Panc1 (cell line): ENCODE results near the gene SYCE3. TPM values are rescaled to one million over a fixed set of nuclear protein-coding genes. Genes with fewer than 3 reads are reported as not detected.

ENCODE experiments used
- ATAC-seq: fragments of 200-7000 bp; cut with Tn5 transposase; 2 replicates; pipeline ENCODE4 v1.9.1; 2020; ENCODE audit warnings: mild to moderate bottlenecking, moderate library complexity
- BruUV-seq: library from RNA; stranded (reverse); fragments of 400-500 nt; replicated peaks from 2 replicates; lab custom pipeline; 2021; lab: Mats Ljungman, UMichigan
- CTCF ChIA-PET: fragments of 300-600 bp; sonication (Branson Sonifier 250); formaldehyde crosslinking; loops from one replicate; lab custom pipeline; 2022; ENCODE audit warnings: antibody characterized with exemption; lab: Charles Lee
- POLR2A ChIA-PET: fragments of 300-600 bp; sonication (Branson Sonifier 250); formaldehyde crosslinking; loops from one replicate; lab custom pipeline; 2022; ENCODE audit warnings: antibody characterized with exemption; lab: Charles Lee
- DNase-seq: peaks from one replicate; pipeline ENCODE4 v3.0.0-alpha.2; 2010; ENCODE audit warnings: low read depth, low spot score
- H3K27ac ChIP-seq: 2 replicates; pipeline ENCODE4 v1.5.1; 2011; ENCODE audit warnings: mild to moderate bottlenecking, low read length, inconsistent platforms
- H3K27me3 ChIP-seq: fragments of 200-500 bp; sonication (Bioruptor generic); 2 replicates; pipeline ENCODE4 v1.6.0; 2014; ENCODE audit warnings: low read length, inconsistent platforms; ENCODE audit not compliant: control insufficient read depth, insufficient read depth
- H3K36me3 ChIP-seq: fragments of 200-500 bp; sonication (Bioruptor generic); 2 replicates; pipeline ENCODE4 v1.5.1; 2014; ENCODE audit warnings: inconsistent platforms, mild to moderate bottlenecking, low read length, moderate library complexity; ENCODE audit not compliant: control insufficient read depth, insufficient read depth
- H3K4me1 ChIP-seq: 2 replicates; pipeline ENCODE4 v1.5.1; 2011; ENCODE audit warnings: inconsistent platforms, mild to moderate bottlenecking, low read length, moderate library complexity; ENCODE audit not compliant: control insufficient read depth, insufficient read depth
- H3K4me3 ChIP-seq, 2 experiments: 2 replicates each; pipeline ENCODE4 v1.5.1; 2011 to 2012; ENCODE audit warnings: low read depth in 2 of 2, low read length in 2 of 2, mild to moderate bottlenecking in 2 of 2, inconsistent platforms in 1 of 2, moderate library complexity in 1 of 2
- H3K9me3 ChIP-seq: fragments of 200-500 bp; sonication (Bioruptor generic); 2 replicates; pipeline ENCODE4 v1.5.1; 2014; ENCODE audit warnings: low read depth, mild to moderate bottlenecking, inconsistent platforms, low read length, moderate library complexity; ENCODE audit not compliant: control insufficient read depth, insufficient read depth
- CTCF ChIP-seq: fragments of 450-650 bp; IDR thresholded peaks from 2 replicates; pipeline ENCODE4 v1.5.1; 2017; ENCODE audit warnings: mild to moderate bottlenecking
- POLR2AphosphoS5 ChIP-seq: IDR thresholded peaks from 2 replicates; pipeline ENCODE4 v1.6.1; 2012; ENCODE audit warnings: mild to moderate bottlenecking, low read depth, low read length, moderate library complexity
- REST ChIP-seq, 2 experiments: IDR thresholded peaks; 2 replicates each; pipeline ENCODE4 v1.6.1; 2011 to 2012; ENCODE audit warnings: low read depth in 2 of 2, control low read depth in 1 of 2, low read length in 1 of 2, mild to moderate bottlenecking in 1 of 2, moderate library complexity in 1 of 2; ENCODE audit not compliant: insufficient read depth in 1 of 2
- SIN3A ChIP-seq: IDR thresholded peaks from 2 replicates; pipeline ENCODE4 v1.6.1; 2012; ENCODE audit warnings: low read depth, mild to moderate bottlenecking, low read length, moderate library complexity, borderline replicate concordance; ENCODE audit not compliant: insufficient read depth
- TCF7L2 ChIP-seq: IDR thresholded peaks from 2 replicates; pipeline ENCODE4 v1.6.1; 2011; ENCODE audit warnings: mild to moderate bottlenecking, low read depth, low read length, inconsistent platforms
- in situ Hi-C: cut with HindIII; loops from 2 replicates; pipeline ENCODE4 v1.10.0; 2016; ENCODE audit warnings: low sequenced_read_pairs, low pct_unique_long_range_greater_than_20kb
- intact Hi-C: fragments of 100-400 bp; cut with micrococcal nuclease; formaldehyde crosslinking; loops from one replicate; pipeline ENCODE4 v1.10.0; 2022; ENCODE audit not compliant: unreplicated experiment
- total RNA-seq: library from RNA; stranded (reverse); gene quantifications from one replicate; pipeline ENCODE4 v1.2.1, GENCODE V29; 2021; ENCODE audit not compliant: unreplicated experiment

The SYCE3 gene
- total RNA-seq, 1 experiment from 2014 or later = not detected

- BruUV-seq = no TSS peak
- Histone ChIP-seq H3K9me3 (no peaks in the 10 kb centered on the region), H3K27me3 (no peaks in the 10 kb centered on the region), H3K4me3 (no peak overlapping the region), H3K4me1 (peaks cover 3% of the 10 kb centered on the region; the same call in 1 of the 2 replicates), H3K36me3 (no peaks in the 10 kb centered on the region; the same call in 1 of the 2 replicates), H3K27ac (no peak overlapping the region)
- ChIA-PET POLR2A (interaction anchor here (0.6 kb wide), 2 partner anchors 14 to 64 kb away, joined by 3 to 10 read pairs; partner anchors contain the start of gene NCAPH2), CTCF (interaction anchor here (0.5 to 0.6 kb wide), 2 partner anchors 13 to 41 kb away, joined by 3 read pairs; partner anchors contain the start of gene SYCE3)
- intact Hi-C loops = no loop called here
- TF ChIP-seq POLR2AphosphoS5 = no peak
- no peak for TF ChIP-seq TCF7L2
- TF ChIP-seq SIN3A = no peak
- TF ChIP-seq CTCF = no peak
- TF ChIP-seq REST (IDR thresholded peaks at IDR 0.05; ENCODE audit: insufficient read depth in 1 of 2, low read depth in 2 of 2, low read length in 1 of 2) = no peak
- DNase-seq (no peak), ATAC-seq (no peak)
- in situ Hi-C loops = no loop called here
Measured at GRCh38 chr22:50522208-50522805, 40.4 kb downstream of the SYCE3 start.

GRCh38 chr22:50521710-50522109 lies 41.0 kb downstream of the SYCE3 start:
- intact Hi-C loops = no loop called here
- no peak for TF ChIP-seq POLR2AphosphoS5
- TF ChIP-seq SIN3A = no peak
- TF ChIP-seq REST (IDR thresholded peaks at IDR 0.05; ENCODE audit: insufficient read depth in 1 of 2, low read depth in 2 of 2, low read length in 1 of 2) = no peak
- TF ChIP-seq TCF7L2 = no peak
- no peak for TF ChIP-seq CTCF
- ATAC-seq (no peak), DNase-seq (no peak)
- BruUV-seq = no TSS peak
- Histone ChIP-seq H3K9me3 (no peaks in the 10 kb centered on the region), H3K27ac (no peak overlapping the region), H3K4me3 (no peak overlapping the region), H3K4me1 (no peaks in the 10 kb centered on the region), H3K36me3 (no peaks in the 10 kb centered on the region; the same call in 1 of the 2 replicates), H3K27me3 (no peaks in the 10 kb centered on the region)
- ChIA-PET POLR2A (no interaction called here), CTCF (no interaction called here)
- in situ Hi-C loops = no loop called here
